OCI-LY7 (cell line): ENCODE measurements around the gene ALDH3A1. TPM values are rescaled to one million over a fixed set of nuclear protein-coding genes. Genes with fewer than 3 reads are reported as not detected.

Source experiments
- BruUV-seq: library from RNA; stranded (reverse); fragments of 400-500 nt; replicated peaks from 2 replicates; lab custom pipeline; 2021; lab: Mats Ljungman, UMichigan
- CTCF ChIA-PET: fragments of 300-600 bp; sonication (Branson Sonifier 250); formaldehyde crosslinking; loops from one replicate; lab custom pipeline; 2022; ENCODE audit warnings: antibody characterized with exemption; ENCODE audit not compliant: unreplicated experiment; lab: Charles Lee
- POLR2A ChIA-PET: fragments of 300-600 bp; sonication (Branson Sonifier 250); formaldehyde crosslinking; loops from one replicate; lab custom pipeline; 2022; ENCODE audit warnings: antibody characterized with exemption; lab: Charles Lee
- DNase-seq: peaks from one replicate; pipeline ENCODE4 v3.0.0-alpha.2; 2015; ENCODE audit warnings: low spot score
- H2AFZ ChIP-seq: fragments of 200-600 bp; sonication (generic), shearing (Covaris generic); 2 replicates; pipeline ENCODE4 v1.6.1; 2014; ENCODE audit warnings: mild to moderate bottlenecking, antibody characterized with exemption, low read length, moderate library complexity
- H3K27ac ChIP-seq: fragments of 200-600 bp; sonication (generic); 2 replicates; pipeline ENCODE4 v1.5.1; 2014; ENCODE audit warnings: mixed run types, low read depth, mild to moderate bottlenecking, moderate library complexity, low read length, inconsistent platforms; ENCODE audit not compliant: poor library complexity, severe bottlenecking
- H3K36me3 ChIP-seq: fragments of 200-600 bp; sonication (generic); 2 replicates; pipeline ENCODE4 v1.6.1; 2014; ENCODE audit warnings: mild to moderate bottlenecking, antibody characterized with exemption, low read length, moderate library complexity, mixed read lengths; ENCODE audit not compliant: insufficient read depth
- H3K4me1 ChIP-seq: fragments of 200-600 bp; sonication (generic); 2 replicates; pipeline ENCODE4 v1.5.1; 2014; ENCODE audit warnings: mild to moderate bottlenecking, low read length; ENCODE audit not compliant: insufficient read depth, poor library complexity, severe bottlenecking
- H3K4me2 ChIP-seq: fragments of 200-600 bp; sonication (generic); 2 replicates; pipeline ENCODE4 v1.6.1; 2014; ENCODE audit warnings: mild to moderate bottlenecking, low read length
- H3K4me3 ChIP-seq: fragments of 200-600 bp; sonication (generic); 2 replicates; pipeline ENCODE4 v1.5.1; 2014; ENCODE audit warnings: mild to moderate bottlenecking, low read depth, low read length; ENCODE audit not compliant: poor library complexity, severe bottlenecking
- H3K79me2 ChIP-seq: fragments of 200-600 bp; sonication (generic); 2 replicates; pipeline ENCODE4 v1.6.1; 2016; ENCODE audit warnings: low read depth, mild to moderate bottlenecking, low read length, moderate library complexity, mixed read lengths; ENCODE audit not compliant: insufficient read depth
- H3K9me2 ChIP-seq: fragments of 200-600 bp; sonication (generic); 2 replicates; pipeline ENCODE4 v1.6.1; 2016; ENCODE audit warnings: mild to moderate bottlenecking, low read length, mixed read lengths; ENCODE audit not compliant: insufficient read depth
- H3K9me3 ChIP-seq: fragments of 200-600 bp; sonication (generic); 2 replicates; pipeline ENCODE4 v1.6.1; 2014; ENCODE audit warnings: mild to moderate bottlenecking, mixed run types, low read length, mixed read lengths
- H4K20me1 ChIP-seq: fragments of 200-600 bp; sonication (generic); 2 replicates; pipeline ENCODE4 v1.6.1; 2014; ENCODE audit warnings: mild to moderate bottlenecking, antibody characterized with exemption, low read length, moderate library complexity, mixed read lengths; ENCODE audit not compliant: insufficient read depth
- CTCF ChIP-seq: fragments of 200-600 bp; sonication (generic); conservative IDR thresholded peaks from 2 replicates; pipeline ENCODE4 v1.5.1; 2014; ENCODE audit warnings: mild to moderate bottlenecking, antibody characterized with exemption, low read length, moderate library complexity, mixed read lengths
- EZH2phosphoT487 ChIP-seq: fragments of 200-600 bp; sonication (generic); IDR thresholded peaks from 2 replicates; pipeline ENCODE4 v1.6.1; 2018; ENCODE audit warnings: low read depth, borderline replicate concordance, mild to moderate bottlenecking, mixed run types, antibody characterized with exemption, low read length, moderate library complexity, mixed read lengths
- intact Hi-C: fragments of 100-400 bp; cut with micrococcal nuclease; formaldehyde crosslinking; loops from one replicate; pipeline ENCODE4 v1.10.0; 2022; ENCODE audit not compliant: unreplicated experiment
- total RNA-seq, 2 experiments: library from RNA; depleted of rRNA in 1 of 2; stranded (reverse); fragments of >200 nt in 1 of 2; shearing (Covaris generic) in 1 of 2; gene quantifications; 2 replicates each; pipeline ENCODE4 v1.2.3, GENCODE V29; 2014 to 2022

The ALDH3A1 gene
- total RNA-seq, 2 experiments from 2014 or later: 0.16 TPM; not detected in 1

DNA sequence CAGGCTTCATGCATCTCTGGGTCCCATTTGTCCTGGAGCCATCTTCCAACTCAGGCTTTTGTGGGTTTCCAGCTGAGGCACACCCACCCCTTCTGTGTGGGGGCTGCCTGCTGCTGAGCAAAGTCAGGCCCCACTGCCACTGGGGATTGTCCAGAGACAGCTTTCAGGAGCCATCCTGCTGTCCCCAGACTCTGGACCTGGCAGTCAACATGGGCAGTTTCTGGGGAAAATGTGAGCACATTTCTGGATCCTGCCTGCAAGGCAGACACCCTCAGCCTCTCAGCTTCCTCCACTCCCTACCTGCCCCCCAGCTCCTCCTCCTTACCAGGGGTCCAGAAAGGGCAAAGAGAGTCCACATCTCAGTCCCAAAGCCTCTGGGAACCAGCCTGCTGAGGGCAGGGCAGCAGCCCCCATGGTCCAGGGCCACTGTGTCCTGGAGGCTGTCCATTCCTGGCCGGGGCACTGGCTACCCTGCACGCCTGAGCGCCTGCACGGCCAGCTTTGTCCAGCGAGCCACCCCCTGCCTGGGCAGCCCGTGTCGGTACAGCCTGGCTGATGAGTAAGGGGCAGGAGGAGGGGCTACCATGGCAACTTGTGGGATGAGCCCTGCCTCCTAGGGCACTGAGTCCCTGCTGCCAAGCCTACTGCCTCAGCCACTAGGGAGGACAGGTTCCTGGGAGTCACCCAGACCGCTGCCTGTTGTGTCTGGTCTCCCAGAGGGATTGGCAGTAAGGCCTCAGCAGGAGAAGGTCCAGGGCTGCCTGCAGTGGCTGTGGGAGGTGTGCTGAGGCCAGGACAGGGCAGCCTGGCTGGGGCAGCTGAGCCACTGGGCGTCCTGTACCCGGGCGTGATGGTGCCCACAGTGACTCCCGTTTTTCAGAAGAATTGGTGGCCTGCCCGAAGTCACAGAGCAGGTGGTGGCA, 31.7 kb downstream of the ALDH3A1 start, which contains the start of gene SLC47A2:
SLC47A2 (minus strand) TSS at position 477 of the 923 bp plus-strand sequence; CDS start at position 448, 29 bp downstream.
- no peaks in the 10 kb centered on the region for H3K9me2 ChIP-seq
- no peaks in the 10 kb centered on the region for H3K4me1 ChIP-seq
- ChIA-PET CTCF (no interaction called here), POLR2A (no interaction called here)
- H3K27ac ChIP-seq: no peak within 1 kb of the TSS
- H3K4me3 ChIP-seq: no peak within 1 kb of the TSS
- H3K9me3 ChIP-seq: no peaks in the 10 kb centered on the region
- no peak for DNase-seq
- TF ChIP-seq EZH2phosphoT487: no peak
- no peak for TF ChIP-seq CTCF
- BruUV-seq: no TSS peak
- H2AFZ ChIP-seq: no peak within 1 kb of the TSS
- H3K79me2 ChIP-seq: no peaks in the 10 kb centered on the region
- no peaks in the 10 kb centered on the region for H4K20me1 ChIP-seq
- no peaks in the 10 kb centered on the region for H3K36me3 ChIP-seq
- intact Hi-C loops: no loop called here
- no peak within 1 kb of the TSS for H3K4me2 ChIP-seq

DNA sequence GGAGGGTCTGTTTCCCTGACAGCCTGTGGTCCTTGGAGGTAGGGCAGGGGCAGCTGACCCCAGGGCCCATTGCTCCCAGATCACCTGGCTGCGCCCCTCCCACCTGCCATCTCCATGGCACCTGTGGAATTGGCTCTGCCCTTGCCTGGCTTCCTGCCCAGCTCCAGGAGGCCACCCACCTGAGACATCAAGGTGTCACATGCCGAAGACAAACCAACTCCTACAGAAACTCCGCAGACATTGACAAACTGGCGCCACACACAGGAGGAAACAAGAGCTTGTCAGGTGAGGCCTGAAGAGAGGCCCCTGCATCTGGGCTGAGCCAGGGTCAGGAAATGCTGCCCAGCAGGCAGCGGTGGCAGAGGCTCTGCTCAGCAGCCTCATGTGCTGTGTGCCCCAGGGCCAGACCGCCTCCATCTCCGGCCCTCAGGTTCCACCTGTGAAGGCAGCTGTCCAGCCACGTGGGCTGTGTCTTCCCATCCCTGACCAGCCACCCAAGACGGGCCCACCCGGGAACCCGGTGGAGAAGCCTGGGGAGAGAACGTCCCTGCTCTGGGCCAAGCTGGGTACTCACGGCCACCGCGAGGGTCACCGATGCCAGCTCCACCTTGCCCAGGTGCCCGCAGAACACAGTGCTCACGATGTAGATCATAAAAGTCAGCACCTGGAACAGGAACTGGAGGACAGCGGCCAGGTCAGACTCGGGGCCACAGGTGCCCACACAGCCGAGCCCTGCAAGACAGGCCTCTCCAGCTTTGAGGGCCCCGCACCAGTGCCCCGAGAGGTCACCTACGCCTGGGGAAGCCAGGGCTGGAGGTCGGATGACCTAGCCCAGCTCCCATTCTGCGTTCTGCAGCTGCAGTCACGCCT, 33.3 kb downstream of the ALDH3A1 start:
- Histone ChIP-seq H3K4me2 (no peak overlapping the region), H3K4me1 (no peaks in the 10 kb centered on the region), H3K27ac (no peak overlapping the region), H3K9me2 (no peaks in the 10 kb centered on the region), H3K79me2 (no peaks in the 10 kb centered on the region), H3K9me3 (no peaks in the 10 kb centered on the region), H4K20me1 (no peaks in the 10 kb centered on the region), H2AFZ (no peak overlapping the region), H3K36me3 (no peaks in the 10 kb centered on the region), H3K4me3 (no peak overlapping the region)
- BruUV-seq: no TSS peak
- CTCF ChIA-PET: no interaction called here
- POLR2A ChIA-PET: interaction anchor here (0.5 to 1.6 kb wide), 2 partner anchors 14 to 67 kb away, joined by 3 to 4 read pairs; no protein-coding TSS in a partner anchor
- TF ChIP-seq CTCF (no peak), EZH2phosphoT487 (no peak)
- DNase-seq: peak; percentile 5
- intact Hi-C loops: no loop called here
